Medulla oblongata (tissue), 1 donor: ENCODE data around the gene MPZ.
"Not testable (repeated sequence)": the region's sequence is repeated elsewhere in the genome, so short reads cannot be mapped to it uniquely, and the experiment has no call there.

Experiments used
- DNase-seq: peaks from one replicate; pipeline ENCODE4 v3.0.0-alpha.2; 2015; ENCODE audit errors: extremely low spot score

The MPZ gene

DNA sequence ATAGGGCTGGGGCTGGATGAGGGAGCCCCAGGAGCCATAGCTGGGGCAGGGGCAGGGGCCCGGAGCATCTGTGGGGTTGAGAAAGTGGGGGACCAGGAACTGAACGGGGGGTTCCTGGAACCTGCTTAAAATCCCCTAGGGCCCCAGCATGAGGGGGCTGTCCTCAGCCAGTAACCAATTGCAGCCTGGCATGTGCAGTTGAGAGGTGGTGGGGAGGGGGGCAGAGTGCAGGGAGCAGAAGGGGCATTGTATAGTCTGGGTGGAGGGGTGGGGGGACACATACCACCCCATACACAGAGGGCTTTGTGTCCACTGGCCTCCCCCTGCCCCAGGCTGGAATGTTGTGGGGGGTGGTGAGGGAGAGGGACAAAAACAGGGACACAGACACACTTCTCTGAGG, at the start of gene MPZ:
Gene MPZ (minus strand): TSS at position 101 of the 400 bp plus-strand sequence. CDS start 63 bp downstream, at position 38.
- DNase-seq, result no peak

DNA sequence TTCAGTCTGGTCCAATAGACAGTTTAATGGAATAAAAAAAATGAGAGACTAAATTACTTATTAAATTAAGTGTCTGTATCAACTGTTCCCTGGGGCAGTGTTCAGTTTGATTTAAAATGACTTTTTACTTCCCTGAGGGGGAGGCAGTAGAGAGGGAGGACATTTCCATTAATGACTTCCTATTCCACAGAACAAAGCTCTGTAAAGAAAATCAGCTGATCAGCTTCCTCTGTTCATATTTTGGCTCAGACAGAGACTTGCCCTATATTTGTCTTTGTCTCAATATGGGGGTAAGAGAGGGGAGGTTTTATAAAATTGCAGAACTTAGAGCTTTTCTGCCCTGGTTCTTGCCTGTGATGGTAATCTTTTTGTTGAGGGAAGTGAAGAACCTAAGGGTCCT, 49.5 kb upstream of the MPZ start:
- peak; percentile 69 for DNase-seq

DNA sequence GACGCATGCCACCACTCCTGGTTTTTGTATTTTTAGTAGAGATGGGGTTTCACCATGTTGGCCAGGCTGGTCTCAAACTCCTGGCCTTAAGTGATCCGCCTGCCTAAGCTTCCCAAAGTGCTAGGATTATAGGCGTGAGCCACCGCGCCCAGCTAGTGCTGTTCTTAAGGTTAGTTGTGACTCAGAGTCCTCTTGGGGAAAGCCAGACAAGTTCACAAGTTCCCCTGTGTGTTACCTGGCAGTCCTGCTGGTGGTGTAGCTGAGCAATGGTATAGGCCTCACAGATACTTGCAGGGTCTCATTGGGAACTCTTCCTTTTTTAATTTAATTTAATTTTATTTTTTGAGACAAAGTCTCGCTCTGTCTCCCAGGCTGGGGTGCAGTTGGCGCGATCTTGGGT, 47.3 kb upstream of the MPZ start:
- DNase-seq, result no peak

DNA sequence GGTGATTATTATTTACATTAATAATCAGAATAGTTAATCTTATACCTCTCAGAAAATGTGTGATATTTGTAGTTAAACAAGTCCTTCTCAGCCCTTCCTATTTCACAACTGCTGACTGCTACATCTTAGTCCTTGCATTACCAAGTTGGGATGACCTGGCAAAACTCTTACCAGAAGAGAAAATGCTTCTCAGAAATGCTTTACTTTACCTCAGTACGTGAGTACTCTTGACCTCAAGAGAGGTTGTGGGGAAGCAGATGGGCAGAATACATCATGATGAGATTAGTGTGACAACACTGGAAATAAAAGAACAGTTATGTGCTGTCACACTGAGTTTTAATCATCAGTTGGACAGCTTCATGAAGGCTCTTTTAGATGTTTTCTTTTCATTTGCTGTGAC, 41.7 kb upstream of the MPZ start:
- DNase-seq, result no peak

DNA sequence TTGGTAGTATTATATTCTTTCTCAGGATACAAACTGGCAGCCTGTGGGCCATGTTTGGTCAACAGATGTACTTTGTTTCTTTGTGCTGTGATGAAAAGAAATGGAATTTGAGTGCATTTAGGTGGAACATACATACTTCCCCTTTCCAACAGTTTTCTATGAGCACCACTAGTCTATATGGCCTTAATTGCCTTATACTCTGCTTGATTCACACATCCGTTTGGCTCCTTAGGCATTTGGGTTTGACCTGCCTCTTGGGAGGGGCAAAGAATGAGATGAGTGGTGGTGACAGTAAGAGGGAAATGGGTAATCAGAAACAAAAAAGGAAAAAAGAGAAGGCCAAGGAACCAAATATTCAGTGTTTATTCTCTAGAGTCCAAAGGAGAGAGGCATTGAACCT, 40.9 kb upstream of the MPZ start:
- DNase-seq, result no peak

DNA sequence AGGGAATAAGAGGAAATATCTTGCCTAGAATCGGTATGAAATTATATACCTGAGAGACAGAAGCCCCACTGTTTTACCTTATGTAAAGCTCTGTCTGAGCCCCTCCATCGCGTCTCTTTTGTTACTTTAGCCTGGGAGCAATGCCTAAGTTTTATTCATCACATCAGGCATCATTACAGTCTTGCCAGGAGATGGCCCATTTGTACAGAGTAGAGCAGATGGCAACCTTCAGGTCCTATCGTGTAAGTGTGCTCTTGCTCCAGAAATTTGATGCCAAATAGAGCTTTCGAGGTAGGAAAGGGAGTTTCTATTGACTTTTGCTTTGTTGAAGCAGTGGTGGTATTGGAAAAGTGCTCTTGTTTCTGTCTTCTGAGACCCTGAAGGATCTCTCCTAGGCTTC, 33.1 kb upstream of the MPZ start:
- DNase-seq, result no peak

DNA sequence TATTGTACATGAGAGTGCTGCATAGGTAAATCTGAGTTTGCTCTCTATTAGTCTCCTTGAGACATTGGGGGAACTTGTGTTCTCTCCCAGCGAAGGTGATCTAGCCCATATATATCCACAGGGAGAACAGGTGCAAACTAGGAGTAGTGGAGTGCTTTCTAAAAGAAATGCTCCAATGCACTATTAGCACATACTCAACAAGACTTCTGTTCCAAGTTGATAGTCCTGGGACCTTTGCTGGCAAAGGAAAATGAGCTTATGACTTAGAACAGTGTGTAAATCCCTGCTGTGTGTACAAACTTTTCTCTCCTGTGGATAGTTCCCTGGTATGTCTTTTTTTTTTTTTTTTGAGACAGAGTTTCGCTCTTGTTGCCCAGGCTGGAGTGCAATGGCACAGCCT, 32.4 kb upstream of the MPZ start:
- no peak for DNase-seq

DNA sequence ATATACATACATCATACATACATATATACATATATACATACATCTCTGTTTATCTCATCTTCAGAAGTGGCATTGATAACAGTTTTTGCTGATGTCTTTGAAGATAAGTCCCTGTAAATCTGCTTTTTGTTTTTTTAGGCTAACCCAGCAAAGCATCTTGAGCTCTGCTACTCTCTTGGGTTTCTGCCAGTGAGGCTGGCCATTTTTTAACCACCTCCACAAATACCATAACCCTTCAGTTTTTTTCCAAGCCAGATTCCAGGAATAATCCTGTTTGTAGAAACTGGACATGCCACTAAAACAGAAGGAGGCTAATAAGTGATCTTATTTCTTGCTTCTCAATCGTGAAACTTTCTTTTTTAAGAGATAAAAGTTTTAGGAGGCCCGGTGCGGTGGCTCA, 26.0 kb upstream of the MPZ start:
- no peak for DNase-seq

DNA sequence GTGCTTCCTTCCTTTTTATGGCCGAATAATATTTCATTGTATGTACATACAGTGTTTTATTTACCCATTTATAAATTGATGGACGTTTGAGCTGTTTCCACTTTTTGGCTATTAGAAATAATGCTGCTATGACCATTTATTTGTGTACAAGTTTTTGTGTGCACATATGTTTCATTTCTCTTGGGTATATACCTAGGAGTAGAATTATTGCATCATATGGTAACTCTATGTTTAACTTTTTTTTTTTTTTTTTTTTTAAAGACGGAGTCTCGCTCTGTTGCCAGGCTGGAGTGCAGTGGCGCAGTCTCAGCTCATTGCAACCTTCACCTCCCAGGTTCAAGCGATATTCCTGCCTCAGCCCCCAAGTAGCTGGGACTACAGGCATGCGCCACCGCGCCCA, 23.4 kb upstream of the MPZ start:
- no peak for DNase-seq

DNA sequence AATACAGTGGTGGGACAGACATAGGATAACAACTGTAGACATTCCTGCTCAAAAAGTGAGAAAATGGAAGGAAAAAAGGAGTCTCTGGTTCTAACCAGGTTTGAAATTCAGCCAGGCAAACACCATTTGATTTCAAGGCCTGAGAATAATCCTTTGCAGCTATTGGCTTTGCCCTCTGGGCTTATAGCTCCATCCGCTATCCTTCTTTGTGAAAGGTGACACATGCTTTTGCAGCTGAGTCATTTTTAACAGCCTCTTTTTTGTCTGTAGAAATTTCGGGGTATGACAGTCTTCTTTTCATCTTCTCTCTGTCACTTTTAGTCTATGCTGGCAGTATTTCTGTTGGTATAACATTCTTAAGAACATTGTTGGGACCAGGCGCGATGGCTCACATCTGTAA, 20.6 kb upstream of the MPZ start:
- no peak for DNase-seq

DNA sequence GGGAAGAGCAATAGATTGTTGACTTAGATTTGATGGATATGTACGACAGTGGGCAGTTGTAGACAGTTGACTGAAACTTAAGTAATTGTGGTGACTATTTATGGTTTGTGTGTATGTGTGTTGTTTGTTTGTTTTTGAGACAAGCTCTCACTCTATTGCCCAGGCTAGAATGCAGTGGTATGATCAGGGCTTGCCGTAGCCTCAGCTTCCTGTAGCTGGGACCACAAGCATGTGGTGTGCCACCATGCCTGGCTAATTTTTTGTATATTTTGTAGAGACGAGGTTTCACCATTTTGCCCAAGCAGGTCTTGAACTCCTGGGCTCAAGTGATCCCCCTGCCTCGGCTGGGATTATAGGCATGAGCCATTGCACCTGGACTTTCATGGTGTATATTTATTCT, 14.3 kb upstream of the MPZ start:
- no peak for DNase-seq

DNA sequence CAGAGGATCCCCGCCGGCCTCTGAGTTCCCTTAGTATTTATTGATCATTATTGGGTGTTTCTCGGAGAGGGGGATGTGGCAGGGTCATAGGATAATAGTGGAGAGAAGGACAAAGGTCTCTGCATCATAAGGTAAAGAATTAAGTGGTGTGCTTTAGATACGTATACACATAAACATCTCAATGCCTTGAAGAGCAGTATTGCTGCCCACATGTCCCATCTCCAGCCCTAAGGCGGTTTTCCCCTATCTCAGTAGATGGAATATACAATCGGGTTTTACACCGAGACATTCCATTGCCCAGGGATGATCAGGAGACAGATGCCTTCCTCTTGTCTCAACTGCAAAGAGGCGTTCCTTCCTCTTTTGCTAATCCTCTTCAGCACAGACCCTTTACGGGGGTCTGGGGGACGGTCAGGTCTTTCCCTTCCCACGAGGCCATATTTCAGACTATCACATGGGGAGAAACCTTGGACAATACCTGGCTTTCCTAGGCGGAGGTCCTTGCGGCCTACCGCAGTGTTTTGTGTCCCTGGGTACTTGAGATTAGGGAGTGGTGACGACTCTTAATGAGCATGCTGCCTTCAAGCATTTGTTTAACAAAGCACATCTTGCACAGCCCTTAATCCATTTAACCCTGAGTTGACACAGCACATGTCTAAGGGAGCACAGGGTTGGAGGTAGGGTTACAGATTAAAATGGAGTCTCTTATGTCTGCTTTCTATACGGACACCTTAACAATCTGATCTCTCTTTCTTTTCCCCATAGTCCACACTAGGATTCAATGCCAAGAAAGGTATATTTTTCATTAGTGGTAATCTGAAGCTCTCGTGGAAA, 6.3 kb upstream of the MPZ start:
- DNase-seq, result not testable (repeated sequence)

DNA sequence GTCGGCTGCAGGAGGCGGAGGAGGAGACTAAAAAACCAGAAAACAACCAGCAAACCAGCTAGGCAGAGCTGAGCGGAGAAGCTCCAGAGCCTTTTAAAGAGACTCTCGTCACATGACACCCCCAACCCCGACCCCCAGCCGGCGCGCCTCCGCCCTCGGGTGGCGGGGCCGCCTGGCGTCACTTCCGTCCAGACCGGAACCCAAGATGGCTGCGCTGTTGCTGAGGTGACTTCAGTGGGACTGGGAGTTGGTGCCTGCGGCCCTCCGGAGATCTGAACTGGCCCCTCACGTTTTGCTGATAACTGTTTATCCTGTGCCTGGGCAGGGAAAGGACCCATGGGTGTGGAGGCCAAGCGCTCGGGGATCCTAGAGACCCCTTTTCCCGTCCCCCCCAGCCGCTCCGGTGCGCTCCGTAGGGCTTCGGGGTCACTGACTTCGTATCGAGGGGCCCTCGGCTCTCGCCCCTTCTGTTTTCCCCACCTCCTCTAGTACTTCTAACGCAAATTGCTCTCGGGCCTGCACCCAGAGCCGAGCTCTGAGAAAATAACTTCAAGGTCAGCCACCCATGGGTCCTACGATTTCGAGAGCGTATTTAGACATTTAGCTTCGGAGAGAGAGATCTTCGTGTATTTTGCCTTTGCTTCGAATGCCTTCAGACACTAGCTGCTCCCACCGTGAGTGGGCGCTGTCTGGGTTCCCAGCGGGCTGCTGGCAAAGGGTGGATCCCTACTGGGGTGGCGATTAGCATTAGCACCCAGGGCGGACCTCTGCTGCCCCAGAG, 4.6 kb upstream of the MPZ start, which contains the start of gene SDHC:
Gene SDHC (plus strand): TSS at position 181 of the 781 bp plus-strand sequence. CDS start 25 bp downstream, at position 206.
- DNase-seq, result peak; percentile 97

DNA sequence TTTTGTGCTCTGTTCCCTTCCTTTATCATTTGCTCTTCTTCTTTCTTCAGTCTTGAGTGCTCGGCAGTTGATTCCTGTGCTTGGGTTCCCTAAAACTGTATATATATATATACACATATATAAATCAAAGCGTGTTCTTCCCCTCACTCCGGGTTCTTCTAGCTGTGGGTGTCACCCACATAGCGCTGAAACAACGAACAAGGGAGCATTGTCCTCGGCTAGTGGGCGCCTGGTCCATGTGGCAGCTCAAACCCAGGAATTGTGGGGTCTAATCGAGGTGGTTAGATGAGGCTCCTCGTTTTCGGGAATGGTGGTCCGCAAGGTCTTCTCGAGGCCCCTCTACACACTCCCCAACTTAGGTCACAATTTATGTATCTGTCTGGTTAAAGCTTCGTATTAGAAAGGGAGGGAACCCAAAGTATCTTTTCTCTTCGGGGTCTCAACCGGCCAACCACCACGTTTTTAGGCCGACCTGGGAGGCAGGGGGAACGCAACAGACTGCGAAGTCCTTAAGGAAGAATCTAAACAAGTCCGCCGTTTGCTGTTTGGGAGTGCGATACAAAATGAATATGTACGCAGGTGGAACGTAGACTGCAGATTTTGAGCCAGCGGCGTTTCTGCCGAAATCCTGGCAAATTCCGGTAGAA, 3.9 kb upstream of the MPZ start:
- DNase-seq, result peak; percentile 79

DNA sequence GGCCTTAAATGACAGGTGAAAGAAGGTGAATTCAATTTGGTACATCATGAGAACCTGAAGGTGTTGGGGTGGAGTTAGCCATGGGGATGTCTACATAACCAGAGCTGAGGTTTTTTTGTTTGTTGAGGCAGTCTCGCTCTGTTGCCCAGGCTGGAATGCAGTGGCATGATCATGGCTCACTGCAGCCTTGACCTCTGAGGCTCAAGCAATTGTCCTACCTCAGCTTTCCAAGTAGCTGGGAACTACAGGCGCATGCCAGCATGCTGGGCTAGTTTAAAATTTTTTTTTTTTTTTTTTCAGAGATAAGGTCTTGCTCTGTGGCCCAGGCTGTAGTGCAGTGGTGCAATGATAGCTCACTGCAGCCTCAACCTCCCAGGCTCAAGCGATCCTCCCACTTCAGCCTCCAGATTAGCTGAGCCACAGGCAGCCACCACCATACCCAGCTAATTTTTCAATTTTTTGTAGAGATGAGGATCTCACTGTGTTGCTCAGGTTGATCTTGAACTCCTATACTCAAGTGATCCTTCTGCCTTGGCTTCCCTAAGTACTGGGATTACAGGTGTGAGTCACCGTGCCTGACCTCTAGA, 1.9 kb upstream of the MPZ start:
- DNase-seq, result no peak

DNA sequence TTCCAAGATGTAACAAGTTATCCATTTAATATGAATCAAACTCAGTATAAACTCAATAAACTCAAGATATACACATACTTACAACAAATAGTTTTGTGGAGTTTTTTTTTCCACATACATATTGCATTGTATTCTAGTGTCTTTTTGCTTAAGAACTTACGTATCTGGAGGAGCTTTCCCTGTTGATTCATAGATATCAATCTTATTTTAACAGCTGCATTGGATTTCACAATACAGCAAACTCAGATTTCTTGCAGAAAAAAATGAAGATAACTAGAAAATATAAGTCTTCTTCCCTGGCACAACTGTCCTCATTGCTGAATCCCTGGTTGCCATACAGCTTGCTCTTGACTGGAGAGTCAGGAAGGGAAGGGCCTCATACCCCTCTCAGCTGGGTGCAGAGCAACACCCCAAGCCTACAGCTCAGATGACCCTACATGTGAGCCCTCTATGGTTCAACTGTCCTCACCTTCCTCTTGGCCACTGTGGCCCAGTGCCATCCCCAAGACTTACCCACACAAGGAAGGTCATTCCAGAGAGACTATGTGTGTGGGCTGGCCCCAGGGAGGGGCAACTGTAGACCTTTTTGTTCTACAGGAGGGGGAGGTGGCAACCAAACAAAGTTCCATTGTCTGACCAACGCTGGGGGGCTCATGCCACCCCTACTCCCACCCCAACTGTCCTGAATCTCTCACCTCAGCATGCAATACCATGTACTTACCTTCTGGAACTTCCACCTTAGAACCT, 1.7 kb downstream of the MPZ start:
- no peak for DNase-seq

DNA sequence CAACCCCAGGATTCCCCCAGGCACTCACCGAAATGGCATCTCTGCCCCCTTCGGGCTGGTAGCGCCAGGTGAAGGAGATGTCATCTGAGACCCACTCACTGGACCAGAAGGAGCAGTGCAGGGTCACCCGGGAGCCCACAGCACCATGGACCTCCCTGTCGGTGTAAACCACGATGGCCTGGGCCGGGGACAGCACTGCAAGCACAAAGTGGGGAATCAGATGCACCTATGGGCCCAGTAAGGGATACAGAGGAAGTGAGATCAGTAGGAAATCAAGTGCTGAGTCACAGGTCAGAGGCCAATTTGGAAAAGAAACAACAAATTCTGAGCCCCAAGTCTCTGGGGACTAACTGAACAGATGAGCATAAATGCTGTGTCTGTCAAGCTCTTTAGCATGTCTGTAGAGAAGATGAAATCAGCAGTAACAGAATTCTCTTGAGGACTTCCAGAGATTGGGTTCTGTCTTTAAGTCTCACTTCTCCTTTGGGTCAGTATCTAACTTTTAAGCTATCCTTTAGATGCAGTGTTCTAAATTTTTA, 2.5 kb downstream of the MPZ start:
- peak; percentile 37 for DNase-seq

DNA sequence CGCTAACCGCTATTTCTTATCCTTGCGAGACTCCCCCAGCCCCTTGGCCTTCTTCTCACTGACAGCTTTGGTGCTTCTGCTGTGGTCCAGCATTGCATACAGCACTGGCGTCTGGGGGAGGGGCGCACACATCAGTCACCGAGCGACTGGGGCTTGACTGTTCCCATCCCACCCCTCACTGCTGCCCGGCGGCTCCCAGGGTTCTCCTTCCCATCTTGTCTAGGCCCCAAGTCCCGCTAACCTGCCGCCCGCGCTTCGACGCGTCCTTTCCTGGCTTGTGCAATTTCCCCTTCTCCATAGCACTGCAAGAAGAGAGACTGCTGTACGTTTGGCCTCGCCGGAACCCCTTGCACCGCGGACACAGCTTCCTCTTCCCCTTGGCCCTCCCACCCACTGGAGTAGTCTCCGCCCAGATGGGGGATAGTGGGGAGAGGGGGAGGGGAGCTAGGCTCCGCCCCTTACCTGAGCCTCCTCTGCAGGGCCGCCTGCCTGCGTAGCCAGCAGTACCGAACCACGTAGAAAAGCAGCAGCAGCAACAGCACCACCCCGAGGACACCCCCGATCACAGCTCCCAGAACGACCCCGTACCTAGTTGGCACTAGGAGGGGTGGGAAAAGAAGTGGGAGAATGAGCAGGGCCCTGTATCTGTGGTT, 3.8 kb downstream of the MPZ start:
- peak; percentile 83 for DNase-seq

DNA sequence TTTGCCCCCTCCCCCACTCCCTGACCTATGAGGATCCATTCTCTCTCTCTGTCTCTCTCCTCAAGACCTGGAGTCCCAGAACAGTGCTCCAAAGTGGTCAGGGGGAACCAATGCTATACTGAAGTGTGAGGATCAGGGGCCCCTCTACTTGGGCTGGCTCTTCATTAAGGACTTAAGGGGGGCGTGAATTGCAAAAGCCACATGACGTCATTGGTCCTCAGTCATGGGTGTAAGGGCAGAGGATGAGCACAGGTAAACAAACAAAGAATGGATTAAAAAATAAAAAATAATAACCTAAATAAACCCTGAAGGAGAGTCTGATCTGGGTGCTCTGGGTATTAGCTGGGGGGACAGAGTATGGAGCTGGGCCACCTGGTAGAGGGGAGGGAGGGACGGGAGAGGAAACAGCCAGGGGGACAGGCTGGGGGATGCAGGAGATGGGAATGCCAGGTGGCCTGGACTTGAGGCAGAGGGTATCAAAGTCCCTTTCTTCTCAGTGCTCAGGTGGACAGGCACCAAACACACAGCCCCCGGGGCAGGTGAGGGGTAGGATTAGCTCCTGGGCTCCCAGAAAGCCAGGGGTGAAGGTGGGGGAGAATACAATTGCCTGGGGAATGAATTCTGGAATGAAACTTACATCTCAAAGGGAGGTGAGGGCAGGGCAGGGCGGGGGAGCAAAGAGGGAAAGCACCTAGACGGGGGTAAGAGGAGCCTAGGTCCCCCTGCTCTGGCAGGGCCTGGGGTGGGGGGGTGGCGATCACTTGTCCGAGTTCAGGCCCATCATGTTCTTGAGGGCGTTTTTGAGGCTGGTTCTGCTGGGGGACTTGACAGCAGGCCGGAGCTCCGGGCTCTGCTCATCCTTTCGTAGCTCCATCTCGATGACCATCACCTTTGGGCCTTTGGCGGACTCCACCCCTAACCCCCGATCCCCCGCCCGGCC, 4.6 kb downstream of the MPZ start:
- DNase-seq, result no peak
